IPS-20b (cell line): ENCODE measurements around the gene DNAH6.

Source experiments
- H3K27ac ChIP-seq: one replicate; pipeline ENCODE4 v1.5.1; 2013; ENCODE audit warnings: low read length
- H3K27me3 ChIP-seq: 2 replicates; pipeline ENCODE4 v1.6.1; 2013; ENCODE audit warnings: mild to moderate bottlenecking, low read length, inconsistent platforms; ENCODE audit not compliant: insufficient read depth
- H3K36me3 ChIP-seq: 2 replicates; pipeline ENCODE4 v1.6.1; 2013; ENCODE audit warnings: low read depth, mild to moderate bottlenecking, inconsistent platforms, low read length, moderate library complexity; ENCODE audit not compliant: insufficient read depth
- H3K4me1 ChIP-seq: 2 replicates; pipeline ENCODE4 v1.6.1; 2013; ENCODE audit warnings: mild to moderate bottlenecking, control low read depth, inconsistent platforms, low read length, moderate library complexity; ENCODE audit not compliant: insufficient read depth
- H3K4me3 ChIP-seq: 2 replicates; pipeline ENCODE4 v1.5.1; 2013; ENCODE audit warnings: mild to moderate bottlenecking, low read length, inconsistent platforms
- H3K9ac ChIP-seq: 2 replicates; pipeline ENCODE4 v1.6.1; 2013; ENCODE audit warnings: low read depth, mild to moderate bottlenecking, inconsistent platforms, low read length, moderate library complexity
- H3K9me3 ChIP-seq: 2 replicates; pipeline ENCODE4 v1.6.1; 2013; ENCODE audit warnings: mild to moderate bottlenecking, low read depth, low read length, inconsistent platforms; ENCODE audit not compliant: insufficient read depth

Gene DNAH6

GRCh38 chr2:84486441-84487115, 29.7 kb upstream of the DNAH6 start:
- Histone ChIP-seq H3K4me3 (no peak overlapping the region), H3K27ac (no peak overlapping the region), H3K9ac (no peak overlapping the region), H3K27me3 (no peaks in the 10 kb centered on the region), H3K36me3 (no peaks in the 10 kb centered on the region), H3K9me3 (no peaks in the 10 kb centered on the region), H3K4me1 (no peaks in the 10 kb centered on the region; the same call in 1 of the 2 replicates)

DNA sequence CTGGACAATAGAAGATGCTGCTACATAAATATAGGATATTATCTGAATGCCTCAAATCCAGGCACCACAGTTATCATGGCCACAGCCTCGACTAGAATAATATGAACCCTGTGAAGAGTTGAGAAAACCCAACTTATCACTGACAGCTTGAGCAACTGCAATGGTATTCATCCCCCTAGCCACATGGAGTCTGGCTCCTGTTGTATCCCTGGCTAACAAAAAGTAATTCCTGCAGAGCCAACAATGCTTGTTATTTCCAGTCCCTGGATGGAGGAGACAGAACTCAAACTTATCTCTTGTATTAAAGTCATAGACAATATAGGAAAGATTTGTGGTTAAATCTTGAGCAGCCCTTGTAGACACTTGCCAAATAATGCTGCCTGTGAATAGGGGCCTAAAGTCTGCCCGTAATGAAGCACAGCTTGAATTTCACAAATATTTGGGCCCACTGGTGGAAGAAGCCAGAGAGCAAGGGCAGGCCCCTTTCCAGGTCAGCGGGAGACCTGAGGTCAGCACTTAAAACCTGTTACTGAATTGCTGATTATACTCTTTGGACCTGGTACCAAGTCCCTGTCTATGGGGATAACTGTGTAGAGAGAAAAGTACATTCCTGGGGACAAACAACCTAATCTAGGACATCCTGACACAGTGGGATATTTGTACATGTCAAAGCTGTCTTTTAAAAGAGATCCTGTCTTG, 28.9 kb upstream of the DNAH6 start:
- H3K4me3 ChIP-seq = no peak overlapping the region
- no peaks in the 10 kb centered on the region; the same call in 1 of the 2 replicates for H3K4me1 ChIP-seq
- H3K27me3 ChIP-seq = no peaks in the 10 kb centered on the region
- no peak overlapping the region for H3K27ac ChIP-seq
- no peak overlapping the region for H3K9ac ChIP-seq
- no peaks in the 10 kb centered on the region for H3K36me3 ChIP-seq
- H3K9me3 ChIP-seq = no peaks in the 10 kb centered on the region

DNA sequence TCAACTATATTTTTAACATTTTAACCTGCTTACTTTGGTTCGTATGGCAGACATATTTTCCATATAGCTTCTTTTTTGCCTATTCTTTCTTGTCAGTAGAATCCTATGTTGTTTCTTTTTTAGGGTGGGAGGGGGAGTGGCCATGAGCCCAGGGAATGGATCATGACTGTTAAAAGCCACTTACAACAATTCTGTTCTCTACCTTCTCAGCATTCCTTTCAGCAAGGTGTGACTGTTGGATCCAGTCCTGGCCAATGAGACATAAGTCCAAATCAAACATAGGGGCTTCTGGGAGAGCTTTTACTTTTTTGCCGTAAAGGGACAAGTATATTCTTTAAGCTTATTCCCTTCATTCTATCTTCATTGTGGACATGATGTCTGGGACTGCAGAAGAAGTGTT, 25.0 kb upstream of the DNAH6 start:
- Histone ChIP-seq H3K9ac (no peak overlapping the region), H3K27ac (no peak overlapping the region), H3K27me3 (no peaks in the 10 kb centered on the region), H3K36me3 (no peaks in the 10 kb centered on the region), H3K4me3 (no peak overlapping the region), H3K9me3 (no peaks in the 10 kb centered on the region), H3K4me1 (no peaks in the 10 kb centered on the region; the same call in 1 of the 2 replicates)

GRCh38 chr2:84491741-84492140, 24.6 kb upstream of the DNAH6 start:
- Histone ChIP-seq H3K4me1 (no peaks in the 10 kb centered on the region; the same call in 1 of the 2 replicates), H3K27me3 (no peaks in the 10 kb centered on the region), H3K36me3 (no peaks in the 10 kb centered on the region), H3K4me3 (no peak overlapping the region), H3K27ac (no peak overlapping the region), H3K9ac (no peak overlapping the region), H3K9me3 (no peaks in the 10 kb centered on the region)

DNA sequence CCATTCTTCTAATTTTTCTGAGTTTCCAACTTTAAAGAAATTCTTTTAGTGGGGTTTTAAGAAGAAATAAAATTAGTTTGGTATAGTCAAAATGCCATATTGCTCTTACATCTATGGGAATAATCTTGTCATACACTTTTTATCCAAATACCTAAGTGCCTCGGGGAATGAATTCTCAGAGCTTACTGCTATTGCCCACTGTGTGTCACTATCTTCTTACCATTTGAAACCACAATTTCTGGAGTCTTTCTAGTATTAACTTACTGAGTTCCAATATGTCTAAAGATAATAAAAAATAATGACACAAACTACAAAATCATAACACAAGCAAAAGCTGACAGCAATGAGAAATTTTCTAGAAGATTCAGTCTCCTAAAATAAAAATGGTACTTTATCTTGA, 23.7 kb upstream of the DNAH6 start:
- Histone ChIP-seq H3K27ac (no peak overlapping the region), H3K36me3 (no peaks in the 10 kb centered on the region), H3K27me3 (no peaks in the 10 kb centered on the region), H3K4me3 (no peak overlapping the region), H3K4me1 (no peaks in the 10 kb centered on the region), H3K9me3 (no peaks in the 10 kb centered on the region), H3K9ac (no peak overlapping the region)

GRCh38 chr2:84493514-84493913, 22.8 kb upstream of the DNAH6 start:
- no peak overlapping the region for H3K9ac ChIP-seq

GRCh38 chr2:84494070-84494469, 22.2 kb upstream of the DNAH6 start:
- H3K27me3 ChIP-seq = no peaks in the 10 kb centered on the region
- no peaks in the 10 kb centered on the region for H3K4me1 ChIP-seq
- no peak overlapping the region for H3K4me3 ChIP-seq
- no peak overlapping the region for H3K27ac ChIP-seq
- H3K9me3 ChIP-seq = no peaks in the 10 kb centered on the region
- H3K36me3 ChIP-seq = no peaks in the 10 kb centered on the region
- H3K9ac ChIP-seq = no peak overlapping the region

More at GRCh38 chr2:84493514-84493913, 22.8 kb upstream of the DNAH6 start:
- Histone ChIP-seq H3K36me3 (no peaks in the 10 kb centered on the region), H3K27ac (no peak overlapping the region), H3K27me3 (no peaks in the 10 kb centered on the region), H3K4me3 (no peak overlapping the region), H3K9me3 (no peaks in the 10 kb centered on the region), H3K4me1 (no peaks in the 10 kb centered on the region)

DNA sequence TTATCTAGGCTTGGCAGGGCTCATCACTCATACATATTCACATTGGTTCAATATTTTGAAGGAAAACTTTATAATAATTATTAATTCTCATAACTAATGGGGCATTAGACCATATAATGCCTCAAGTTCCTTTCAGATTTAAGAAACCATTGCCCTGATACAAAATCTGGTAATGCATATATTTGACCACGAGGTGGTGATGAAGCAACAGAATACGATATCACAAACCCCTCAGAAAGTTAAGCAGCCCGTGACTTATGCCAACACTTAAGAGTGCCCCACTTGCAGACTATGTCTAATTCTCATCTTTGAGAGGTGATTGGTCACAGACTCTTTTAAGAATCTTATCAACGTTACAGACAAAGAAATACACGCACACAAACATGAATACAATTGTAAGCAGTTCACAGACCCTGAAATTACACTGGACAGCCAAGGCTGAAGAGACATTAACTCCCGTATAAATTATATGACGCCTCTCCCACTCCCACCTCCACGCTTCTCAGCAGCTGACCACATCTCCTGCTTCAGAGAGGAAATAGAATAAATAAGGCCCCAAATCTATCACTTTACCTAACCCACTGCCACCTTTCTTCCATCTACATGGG, 20.7 kb upstream of the DNAH6 start:
- Histone ChIP-seq H3K9me3 (no peaks in the 10 kb centered on the region), H3K27ac (no peak overlapping the region), H3K36me3 (no peaks in the 10 kb centered on the region), H3K4me3 (no peak overlapping the region), H3K9ac (no peak overlapping the region), H3K4me1 (no peaks in the 10 kb centered on the region), H3K27me3 (no peaks in the 10 kb centered on the region)

DNA sequence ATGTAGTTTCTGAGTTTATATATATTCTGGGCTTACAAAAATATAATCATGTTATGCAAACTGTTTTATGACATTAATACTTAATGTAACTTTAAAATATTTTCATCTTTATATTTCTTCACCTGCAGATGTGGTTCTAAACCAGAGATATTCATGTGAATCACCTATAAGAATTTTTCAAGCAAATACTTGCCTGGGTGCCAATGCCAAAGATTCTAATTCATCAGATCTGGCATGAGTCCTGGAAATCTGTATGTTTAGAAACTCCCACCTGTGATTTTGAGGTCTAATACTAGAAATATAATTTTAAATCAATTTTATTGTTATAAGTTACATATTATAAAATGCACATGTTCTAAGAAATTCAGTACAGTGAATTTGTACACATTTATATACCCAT, 19.9 kb upstream of the DNAH6 start:
- H3K4me1 ChIP-seq = no peaks in the 10 kb centered on the region
- H3K9me3 ChIP-seq = no peaks in the 10 kb centered on the region
- no peak overlapping the region for H3K4me3 ChIP-seq
- no peak overlapping the region for H3K27ac ChIP-seq
- no peaks in the 10 kb centered on the region for H3K27me3 ChIP-seq
- H3K36me3 ChIP-seq = no peaks in the 10 kb centered on the region
- H3K9ac ChIP-seq = no peak overlapping the region

GRCh38 chr2:84497285-84497684, 19.0 kb upstream of the DNAH6 start:
- no peak overlapping the region for H3K27ac ChIP-seq
- no peak overlapping the region for H3K4me3 ChIP-seq
- H3K9ac ChIP-seq = no peak overlapping the region
- H3K9me3 ChIP-seq = no peaks in the 10 kb centered on the region
- H3K36me3 ChIP-seq = no peaks in the 10 kb centered on the region
- no peaks in the 10 kb centered on the region for H3K27me3 ChIP-seq
- H3K4me1 ChIP-seq = no peaks in the 10 kb centered on the region

DNA sequence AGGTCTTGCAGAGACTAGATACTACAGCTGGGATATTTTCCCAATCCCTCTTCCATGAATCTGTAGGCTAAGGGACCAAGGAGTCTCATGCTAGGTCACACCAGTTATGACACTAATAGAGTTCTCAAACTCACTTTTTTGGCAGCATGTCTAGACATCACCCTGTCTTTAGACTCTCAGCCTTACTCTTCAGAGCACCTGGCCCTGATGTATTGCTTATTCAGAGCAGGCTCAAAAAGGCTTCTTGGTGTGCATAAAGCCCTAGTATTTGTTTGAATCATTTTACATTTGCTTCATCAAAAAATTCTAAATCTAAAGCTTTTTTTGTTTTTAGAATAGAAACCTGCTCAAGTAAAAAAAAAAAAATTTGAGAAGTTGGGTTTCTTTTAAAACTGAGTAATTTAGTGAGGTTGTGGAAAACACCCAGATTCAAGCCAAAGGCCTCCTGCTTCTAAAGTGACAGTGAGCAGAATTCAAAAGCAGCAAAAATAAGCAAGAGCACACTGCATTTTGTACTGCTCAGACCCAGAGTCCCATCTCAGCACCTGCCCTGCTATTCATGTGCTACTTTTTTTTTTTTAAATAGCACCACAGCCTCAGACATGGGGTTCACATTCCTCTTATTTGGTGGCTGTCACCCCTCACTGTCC, 18.0 kb upstream of the DNAH6 start:
- no peaks in the 10 kb centered on the region for H3K4me1 ChIP-seq
- no peaks in the 10 kb centered on the region for H3K9me3 ChIP-seq
- H3K27ac ChIP-seq = no peak overlapping the region
- no peak overlapping the region for H3K9ac ChIP-seq
- H3K4me3 ChIP-seq = no peak overlapping the region
- no peaks in the 10 kb centered on the region for H3K36me3 ChIP-seq
- no peaks in the 10 kb centered on the region for H3K27me3 ChIP-seq
